Testis (tissue), 3 donors: ENCODE measurements around the gene FES. TPM values are rescaled to one million over a fixed set of nuclear protein-coding genes. Genes with fewer than 3 reads are reported as not detected.

Source experiments
- DNase-seq: peaks from one replicate; pipeline ENCODE4 v3.0.0-alpha.2; 2019
- H3K27ac ChIP-seq, 2 donors: fragments of 200-600 bp; sonication (generic); one replicate each; pipeline ENCODE4 v1.5.1; 2019
- H3K27me3 ChIP-seq: fragments of 200-600 bp; sonication (generic); one replicate; pipeline ENCODE4 v1.5.1; 2019
- H3K36me3 ChIP-seq: fragments of 200-600 bp; sonication (generic); one replicate; pipeline ENCODE4 v1.5.1; 2017; ENCODE audit warnings: low read depth; ENCODE audit errors: missing control alignments
- H3K4me1 ChIP-seq: fragments of 200-600 bp; sonication (generic); one replicate; pipeline ENCODE4 v1.5.1; 2019
- H3K4me3 ChIP-seq, 2 donors: fragments of 200-600 bp; sonication (generic); one replicate each; pipeline ENCODE4 v1.5.1; 2017 to 2019
- H3K9me3 ChIP-seq: fragments of 200-600 bp; sonication (generic); one replicate; pipeline ENCODE4 v1.5.1; 2017
- POLR2A ChIP-seq: fragments of 450-650 bp; IDR thresholded peaks from one replicate; pipeline ENCODE4 v1.6.1; 2017; ENCODE audit warnings: antibody characterized with exemption, mild to moderate bottlenecking, moderate library complexity
- WGBS, 2 donors: methylation state at CpG; one replicate each; pipeline ENCODE4 v1.1.5; 2018; 5-methylcytosine and 5-hydroxymethylcytosine counted together
- intact Hi-C: fragments of 100-400 bp; cut with DNase I; formaldehyde crosslinking; loops from one replicate; pipeline ENCODE4 v1.15.1; 2023; ENCODE audit warnings: low total_unique reads
- polyA plus RNA-seq: library from polyadenylated mRNA; stranded (reverse); fragments of 350-450 nt; fragmentation: Illumina TruSeq; extraction: RNeasy Lipid Tissue Mini Kit (QIAGEN cat#74804); gene quantifications from one replicate; pipeline ENCODE4 v1.2.3, GENCODE V29; 2014; ENCODE audit warnings: low read depth, low replicate concordance; ENCODE audit not compliant: insufficient read depth
- total RNA-seq, 2 donors: library from RNA; depleted of rRNA; stranded (reverse); fragments of >200 nt; gene quantifications; one replicate each; pipeline ENCODE4 v1.2.3, GENCODE V29; 2016
- TF ChIP-seq, protein P1 (sequence below), 3 experiments: fragments of 450-650 bp in 2 of 3; fragments of 200-600 bp in 1 of 3; sonication (generic) in 1 of 3; IDR thresholded peaks; one replicate each; pipeline ENCODE4 v1.5.1; 2016 to 2019; ENCODE audit warnings: antibody characterized with exemption in 3 of 3, mild to moderate bottlenecking in 2 of 3, moderate library complexity in 1 of 3

FES gene
- total and polyA plus RNA-seq, 3 donors from 2014 or later: 14.4 to 23.1 (median 18.6) TPM

DNA sequence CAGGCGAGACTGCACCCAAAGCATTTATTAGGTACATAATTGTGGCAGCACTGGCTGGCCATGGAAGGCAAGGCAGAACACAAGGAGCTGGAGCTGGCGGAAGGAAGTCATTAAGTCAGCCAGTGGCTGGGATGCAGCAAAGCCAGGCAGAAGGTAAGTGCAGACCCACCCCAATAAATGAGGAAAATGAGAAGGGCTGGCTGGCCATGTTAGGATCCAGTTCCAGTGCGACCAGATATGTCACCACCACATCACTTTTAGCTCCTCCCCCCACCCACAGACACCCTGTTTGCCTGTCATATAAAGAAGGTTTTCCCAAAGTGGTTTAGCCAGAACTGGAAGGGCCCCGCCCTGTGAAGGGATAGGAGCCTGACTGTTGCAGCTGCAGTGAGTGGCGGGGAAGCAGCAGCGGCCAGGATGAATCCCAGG, 16.0 kb upstream of the FES start, which contains the start of gene FURIN:
TSS of gene FURIN (plus strand) at position 328 of the 429 bp plus-strand sequence. CDS start 7,153 bp downstream, outside the sequence.
- intact Hi-C loops: no loop called here

DNA sequence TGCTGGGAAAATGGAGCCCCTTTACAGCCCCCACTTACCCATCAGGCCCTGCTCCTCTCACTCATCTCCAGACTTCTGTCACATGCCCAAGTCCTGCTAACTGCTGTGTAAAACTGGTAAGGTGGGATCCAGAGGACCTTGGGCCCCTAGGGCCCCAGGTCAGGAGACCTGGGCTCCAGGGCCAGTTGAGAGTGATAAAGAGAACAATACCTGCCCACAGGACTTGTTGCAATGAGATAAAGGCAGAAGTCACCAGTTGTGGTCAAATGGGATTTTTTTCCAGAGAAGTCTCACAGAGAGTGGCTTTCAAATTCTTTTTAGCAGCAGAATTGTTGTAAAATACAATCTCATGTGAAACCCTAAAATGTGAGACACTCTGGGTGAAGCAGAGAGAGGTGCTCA, 15.2 kb upstream of the FES start:
- TF ChIP-seq POLR2A: no peak
- TF ChIP-seq, protein P1, sequence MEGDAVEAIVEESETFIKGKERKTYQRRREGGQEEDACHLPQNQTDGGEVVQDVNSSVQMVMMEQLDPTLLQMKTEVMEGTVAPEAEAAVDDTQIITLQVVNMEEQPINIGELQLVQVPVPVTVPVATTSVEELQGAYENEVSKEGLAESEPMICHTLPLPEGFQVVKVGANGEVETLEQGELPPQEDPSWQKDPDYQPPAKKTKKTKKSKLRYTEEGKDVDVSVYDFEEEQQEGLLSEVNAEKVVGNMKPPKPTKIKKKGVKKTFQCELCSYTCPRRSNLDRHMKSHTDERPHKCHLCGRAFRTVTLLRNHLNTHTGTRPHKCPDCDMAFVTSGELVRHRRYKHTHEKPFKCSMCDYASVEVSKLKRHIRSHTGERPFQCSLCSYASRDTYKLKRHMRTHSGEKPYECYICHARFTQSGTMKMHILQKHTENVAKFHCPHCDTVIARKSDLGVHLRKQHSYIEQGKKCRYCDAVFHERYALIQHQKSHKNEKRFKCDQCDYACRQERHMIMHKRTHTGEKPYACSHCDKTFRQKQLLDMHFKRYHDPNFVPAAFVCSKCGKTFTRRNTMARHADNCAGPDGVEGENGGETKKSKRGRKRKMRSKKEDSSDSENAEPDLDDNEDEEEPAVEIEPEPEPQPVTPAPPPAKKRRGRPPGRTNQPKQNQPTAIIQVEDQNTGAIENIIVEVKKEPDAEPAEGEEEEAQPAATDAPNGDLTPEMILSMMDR (IDR thresholded peaks at IDR 0.05): no peak
- no peaks in the 10 kb centered on the region for H3K27me3 ChIP-seq
- peak overlapping the region in 1 of 2 donors; percentile 95 for H3K27ac ChIP-seq
- no peaks in the 10 kb centered on the region for H3K9me3 ChIP-seq
- peaks cover 30% of the 10 kb centered on the region for H3K4me1 ChIP-seq
- intact Hi-C loops: no loop called here
- DNase-seq: no peak
- H3K36me3 ChIP-seq: no peaks in the 10 kb centered on the region
- H3K4me3 ChIP-seq: no peak overlapping the region

More for the DNA sequence above, 16.0 kb upstream of the FES start, which contains the start of gene FURIN:
- Histone ChIP-seq H3K4me1 (peaks cover 28% of the 10 kb centered on the region), H3K36me3 (no peaks in the 10 kb centered on the region), H3K27ac (peak within 1 kb of the TSS in 1 of 2 donors; percentile 95), H3K27me3 (no peaks in the 10 kb centered on the region), H3K9me3 (no peaks in the 10 kb centered on the region), H3K4me3 (no peak within 1 kb of the TSS)
- WGBS, 2 donors: 89 to 95% methylated on average over 5 to 6 of the region's 6 CpGs
- no peak for DNase-seq
- no peak for TF ChIP-seq POLR2A
- TF ChIP-seq, protein P1 (IDR thresholded peaks at IDR 0.05): no peak

- H3K27me3 ChIP-seq: no peaks in the 10 kb centered on the region
- H3K27ac ChIP-seq: peak overlapping the region in 1 of 2 donors; percentile 95
- H3K36me3 ChIP-seq: no peaks in the 10 kb centered on the region
- DNase-seq: peak; percentile 48
- peaks cover 30% of the 10 kb centered on the region for H3K4me1 ChIP-seq
- intact Hi-C loops: no loop called here
- H3K4me3 ChIP-seq: no peak overlapping the region
- TF ChIP-seq, protein P1 (IDR thresholded peaks at IDR 0.05): no peak
- TF ChIP-seq POLR2A: no peak
- 48 to 59% methylated on average over 9 of the region's 9 CpGs for WGBS, 2 donors
- no peaks in the 10 kb centered on the region for H3K9me3 ChIP-seq
Measured at GRCh38 chr15:90869601-90870353, 14.5 kb upstream of the FES start.

- intact Hi-C loops: no loop called here
- peak overlapping the region; percentile 80 to 82 for H3K4me3 ChIP-seq
- 16 to 20% methylated on average over 19 of the region's 19 CpGs for WGBS, 2 donors
- peaks cover 30% of the 10 kb centered on the region for H3K4me1 ChIP-seq
- no peaks in the 10 kb centered on the region for H3K9me3 ChIP-seq
- TF ChIP-seq POLR2A: no peak
- TF ChIP-seq, protein P1 (IDR thresholded peaks at IDR 0.05): no peak
- peak overlapping the region; percentile 92 to 95 for H3K27ac ChIP-seq
- H3K36me3 ChIP-seq: no peaks in the 10 kb centered on the region
- H3K27me3 ChIP-seq: no peaks in the 10 kb centered on the region
- DNase-seq: peak; percentile 36
Measured at GRCh38 chr15:90870354-90871138, 13.8 kb upstream of the FES start.
